NT2/D1 (cell line): ENCODE results near the gene CLASP1.
"Not testable (repeated sequence)": the region's sequence is repeated elsewhere in the genome, so short reads cannot be mapped to it uniquely, and the experiment has no call there.

ENCODE experiments used
- DNase-seq: peaks from one replicate; pipeline ENCODE4 v3.0.0-alpha.2; 2011; ENCODE audit warnings: low read depth, low spot score
- H3K27me3 ChIP-seq: 2 replicates; pipeline ENCODE4 v1.6.0; 2011; ENCODE audit warnings: mild to moderate bottlenecking; ENCODE audit not compliant: insufficient read length, insufficient read depth
- H3K36me3 ChIP-seq: 2 replicates; pipeline ENCODE4 v1.6.1; 2011; ENCODE audit warnings: mild to moderate bottlenecking, low read length, mixed read lengths; ENCODE audit not compliant: insufficient read depth, insufficient read length
- H3K4me1 ChIP-seq: 2 replicates; pipeline ENCODE4 v1.5.1; 2011; ENCODE audit not compliant: insufficient read depth, insufficient read length
- H3K4me3 ChIP-seq: 2 replicates; pipeline ENCODE4 v1.5.1; 2011; ENCODE audit warnings: low read depth; ENCODE audit not compliant: insufficient read length
- H3K9ac ChIP-seq: 2 replicates; pipeline ENCODE4 v1.6.0; 2011; ENCODE audit warnings: low read depth; ENCODE audit not compliant: insufficient read length
- H3K9me3 ChIP-seq: 2 replicates; pipeline ENCODE4 v1.5.1; 2011; ENCODE audit warnings: mild to moderate bottlenecking, low read length; ENCODE audit not compliant: insufficient read depth
- SUZ12 ChIP-seq: IDR thresholded peaks from 2 replicates; pipeline ENCODE4 v1.6.1; 2011; ENCODE audit not compliant: insufficient read length, insufficient read depth; ENCODE audit errors: extremely low read depth
- YY1 ChIP-seq: IDR thresholded peaks from 2 replicates; pipeline ENCODE4 v1.6.1; 2011; ENCODE audit not compliant: insufficient read length, insufficient read depth
- ZNF274 ChIP-seq: IDR thresholded peaks from 2 replicates; pipeline ENCODE4 v1.6.1; 2011; ENCODE audit warnings: mild to moderate bottlenecking, low read depth, low read length

The CLASP1 gene

GRCh38 chr2:121346407-121346806 lies 302.9 kb downstream of the CLASP1 start:
- H3K36me3 ChIP-seq = peaks cover 77% of the 10 kb centered on the region
- TF ChIP-seq YY1 (no peak), ZNF274 (no peak), SUZ12 (no peak)
- no peaks in the 10 kb centered on the region for H3K4me1 ChIP-seq
- H3K27me3 ChIP-seq = no peaks in the 10 kb centered on the region
- H3K4me3 ChIP-seq = no peak overlapping the region
- H3K9me3 ChIP-seq = no peaks in the 10 kb centered on the region
- no peak for DNase-seq
- no peak overlapping the region for H3K9ac ChIP-seq

GRCh38 chr2:121345887-121346286 lies 303.4 kb downstream of the CLASP1 start:
- Histone ChIP-seq H3K9ac (no peak overlapping the region), H3K4me3 (no peak overlapping the region), H3K9me3 (no peaks in the 10 kb centered on the region), H3K4me1 (no peaks in the 10 kb centered on the region), H3K27me3 (no peaks in the 10 kb centered on the region), H3K36me3 (peaks cover 76% of the 10 kb centered on the region)
- DNase-seq = no peak
- TF ChIP-seq YY1 (no peak), SUZ12 (no peak), ZNF274 (no peak)

- H3K36me3 ChIP-seq = peaks cover 75% of the 10 kb centered on the region
- no peaks in the 10 kb centered on the region for H3K4me1 ChIP-seq
- H3K27me3 ChIP-seq = no peaks in the 10 kb centered on the region
- no peak for TF ChIP-seq YY1
- TF ChIP-seq SUZ12 = no peak
- no peak for TF ChIP-seq ZNF274
- no peak overlapping the region for H3K9ac ChIP-seq
- H3K9me3 ChIP-seq = no peaks in the 10 kb centered on the region
- no peak for DNase-seq
- no peak overlapping the region for H3K4me3 ChIP-seq
Observed at GRCh38 chr2:121345101-121345500, 304.2 kb downstream of the CLASP1 start.

GRCh38 chr2:121343828-121344399 lies 305.3 kb downstream of the CLASP1 start:
- H3K4me1 ChIP-seq, H3K27me3 ChIP-seq, H3K9me3 ChIP-seq, H3K4me3 ChIP-seq, H3K9ac ChIP-seq, DNase-seq: not testable (repeated sequence)
- H3K36me3 ChIP-seq = peaks cover 79% of the 10 kb centered on the region

GRCh38 chr2:121343191-121343590 lies 306.1 kb downstream of the CLASP1 start:
- no peak overlapping the region for H3K9ac ChIP-seq
- no peaks in the 10 kb centered on the region for H3K27me3 ChIP-seq
- H3K4me1 ChIP-seq = peaks cover 2% of the 10 kb centered on the region
- H3K4me3 ChIP-seq = no peak overlapping the region
- TF ChIP-seq YY1 (no peak), SUZ12 (no peak), ZNF274 (no peak)
- H3K9me3 ChIP-seq = no peaks in the 10 kb centered on the region
- peaks cover 80% of the 10 kb centered on the region for H3K36me3 ChIP-seq
- no peak for DNase-seq

GRCh38 chr2:121342751-121343150 lies 306.5 kb downstream of the CLASP1 start:
- Histone ChIP-seq H3K4me1 (peaks cover 5% of the 10 kb centered on the region), H3K9me3 (no peaks in the 10 kb centered on the region), H3K4me3 (no peak overlapping the region), H3K27me3 (no peaks in the 10 kb centered on the region), H3K9ac (no peak overlapping the region), H3K36me3 (peaks cover 79% of the 10 kb centered on the region)
- TF ChIP-seq ZNF274 (no peak), SUZ12 (no peak), YY1 (no peak)
- no peak for DNase-seq

- Histone ChIP-seq H3K9me3 (no peaks in the 10 kb centered on the region), H3K36me3 (peaks cover 65% of the 10 kb centered on the region)
- DNase-seq = no peak
Observed at GRCh38 chr2:121340926-121341325, 308.3 kb downstream of the CLASP1 start.

GRCh38 chr2:121338281-121338680 lies 311.0 kb downstream of the CLASP1 start:
- no peak overlapping the region for H3K4me3 ChIP-seq
- TF ChIP-seq YY1 = no peak
- no peak for TF ChIP-seq ZNF274
- no peak for TF ChIP-seq SUZ12
- DNase-seq = no peak

More at GRCh38 chr2:121340926-121341325, 308.3 kb downstream of the CLASP1 start:
- H3K4me1 ChIP-seq = peaks cover 5% of the 10 kb centered on the region
- H3K4me3 ChIP-seq = no peak overlapping the region
- TF ChIP-seq ZNF274 (no peak), SUZ12 (no peak), YY1 (no peak)
- no peaks in the 10 kb centered on the region for H3K27me3 ChIP-seq
- no peak overlapping the region for H3K9ac ChIP-seq

More at GRCh38 chr2:121338281-121338680, 311.0 kb downstream of the CLASP1 start:
- no peaks in the 10 kb centered on the region for H3K27me3 ChIP-seq
- H3K36me3 ChIP-seq = peaks cover 48% of the 10 kb centered on the region
- peak overlapping the region; percentile 13 for H3K9ac ChIP-seq
- peaks cover 9% of the 10 kb centered on the region for H3K4me1 ChIP-seq
- no peaks in the 10 kb centered on the region for H3K9me3 ChIP-seq
